Pulmonary artery endothelial cell (primary cell): ENCODE results near the gene UTP14A. TPM values are rescaled to one million over a fixed set of nuclear protein-coding genes. Genes with fewer than 3 reads are reported as not detected.
"Not testable (repeated sequence)": the region's sequence is repeated elsewhere in the genome, so short reads cannot be mapped to it uniquely, and the experiment has no call there.

ENCODE experiments used
- DNase-seq: peaks from one replicate; pipeline ENCODE4 v3.0.0-alpha.2; 2011; ENCODE audit warnings: low read depth, low spot score
- total RNA-seq: library from RNA; depleted of rRNA; stranded (reverse); fragments of >200 nt; gene quantifications from 2 replicates; pipeline ENCODE4 v1.2.3, GENCODE V29; 2014

Gene UTP14A, protein sequence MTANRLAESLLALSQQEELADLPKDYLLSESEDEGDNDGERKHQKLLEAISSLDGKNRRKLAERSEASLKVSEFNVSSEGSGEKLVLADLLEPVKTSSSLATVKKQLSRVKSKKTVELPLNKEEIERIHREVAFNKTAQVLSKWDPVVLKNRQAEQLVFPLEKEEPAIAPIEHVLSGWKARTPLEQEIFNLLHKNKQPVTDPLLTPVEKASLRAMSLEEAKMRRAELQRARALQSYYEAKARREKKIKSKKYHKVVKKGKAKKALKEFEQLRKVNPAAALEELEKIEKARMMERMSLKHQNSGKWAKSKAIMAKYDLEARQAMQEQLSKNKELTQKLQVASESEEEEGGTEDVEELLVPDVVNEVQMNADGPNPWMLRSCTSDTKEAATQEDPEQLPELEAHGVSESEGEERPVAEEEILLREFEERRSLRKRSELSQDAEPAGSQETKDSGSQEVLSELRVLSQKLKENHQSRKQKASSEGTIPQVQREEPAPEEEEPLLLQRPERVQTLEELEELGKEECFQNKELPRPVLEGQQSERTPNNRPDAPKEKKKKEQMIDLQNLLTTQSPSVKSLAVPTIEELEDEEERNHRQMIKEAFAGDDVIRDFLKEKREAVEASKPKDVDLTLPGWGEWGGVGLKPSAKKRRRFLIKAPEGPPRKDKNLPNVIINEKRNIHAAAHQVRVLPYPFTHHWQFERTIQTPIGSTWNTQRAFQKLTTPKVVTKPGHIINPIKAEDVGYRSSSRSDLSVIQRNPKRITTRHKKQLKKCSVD
- 23.5 and 30.0 TPM in 2 replicates for total RNA-seq

- peak; percentile 68 for DNase-seq
Observed at GRCh38 chrX:129905787-129906580, at the start of gene UTP14A. Gene UTP14A, plus strand, starts transcription at chrX:129906164. Its CDS starts 47 bp downstream, at chrX:129906211.

- not testable (repeated sequence) for DNase-seq
Observed at GRCh38 chrX:129859134-129859533, 46.8 kb upstream of the UTP14A start.

- DNase-seq: not testable (repeated sequence)
Observed at GRCh38 chrX:129866321-129866720, 39.6 kb upstream of the UTP14A start.

- DNase-seq: no peak
Observed at GRCh38 chrX:129872524-129872923, 33.4 kb upstream of the UTP14A start.

DNA sequence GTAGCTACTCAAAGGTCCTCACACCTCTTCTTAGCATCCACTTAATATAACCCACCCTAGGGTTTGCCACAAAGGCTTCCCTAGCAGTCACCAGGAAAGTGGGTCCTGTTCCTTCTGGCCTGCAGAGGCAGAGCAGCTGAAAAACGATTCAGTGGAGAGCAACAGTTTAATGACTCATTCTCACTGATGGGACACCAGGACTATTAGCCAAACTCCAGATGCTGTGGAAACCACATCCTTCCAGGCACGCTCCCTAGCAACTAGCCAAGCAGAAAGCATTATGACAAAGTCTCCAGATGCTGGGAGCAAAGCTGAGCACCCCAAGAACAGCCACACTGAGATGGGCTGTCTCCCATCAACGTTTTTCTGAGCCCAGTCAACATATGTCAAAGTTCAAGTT lies 30.3 kb upstream of the UTP14A start:
- no peak for DNase-seq

GRCh38 chrX:129876771-129877305 lies 29.1 kb upstream of the UTP14A start:
- DNase-seq: peak; percentile 13

DNA sequence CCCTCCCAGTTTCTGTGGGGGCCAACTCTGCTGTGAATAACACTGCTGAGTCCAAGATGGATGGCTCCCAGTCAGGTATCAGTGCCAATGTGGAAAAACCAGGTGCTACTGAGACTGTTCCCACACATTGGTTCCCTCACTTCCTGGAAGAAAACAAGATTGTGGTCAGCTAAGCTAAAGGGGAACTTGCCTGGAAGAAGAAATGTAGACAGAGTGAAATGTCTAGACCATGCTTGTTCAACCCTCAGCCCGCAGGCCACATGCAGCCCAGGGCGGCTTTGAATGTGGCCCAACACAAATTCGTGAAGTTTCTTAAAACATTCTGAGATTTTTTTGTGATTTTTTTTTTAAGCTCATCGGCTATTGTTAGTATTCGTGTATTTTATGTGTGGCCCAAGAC lies 28.6 kb upstream of the UTP14A start:
- DNase-seq: no peak

GRCh38 chrX:129900054-129900453 lies 5.9 kb upstream of the UTP14A start:
- DNase-seq: no peak

DNA sequence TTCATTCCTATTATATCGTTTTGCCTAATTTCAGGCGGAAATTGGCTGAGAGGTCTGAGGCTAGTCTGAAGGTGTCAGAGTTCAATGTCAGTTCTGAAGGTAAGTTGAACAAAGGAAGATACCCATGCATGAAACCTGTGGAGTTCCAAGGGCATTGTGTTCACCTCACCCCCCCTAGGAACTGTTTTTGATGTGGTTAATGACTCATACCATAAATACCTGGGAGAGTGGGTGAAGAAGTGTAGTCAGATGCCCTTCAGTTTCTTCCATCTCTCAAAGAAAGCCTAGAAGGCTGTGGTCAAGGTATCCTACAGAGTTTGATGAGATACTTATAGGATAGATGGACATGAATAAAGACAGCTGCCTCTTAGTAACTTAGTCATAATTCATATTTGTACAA lies 2.7 kb downstream of the UTP14A start:
- no peak for DNase-seq

DNA sequence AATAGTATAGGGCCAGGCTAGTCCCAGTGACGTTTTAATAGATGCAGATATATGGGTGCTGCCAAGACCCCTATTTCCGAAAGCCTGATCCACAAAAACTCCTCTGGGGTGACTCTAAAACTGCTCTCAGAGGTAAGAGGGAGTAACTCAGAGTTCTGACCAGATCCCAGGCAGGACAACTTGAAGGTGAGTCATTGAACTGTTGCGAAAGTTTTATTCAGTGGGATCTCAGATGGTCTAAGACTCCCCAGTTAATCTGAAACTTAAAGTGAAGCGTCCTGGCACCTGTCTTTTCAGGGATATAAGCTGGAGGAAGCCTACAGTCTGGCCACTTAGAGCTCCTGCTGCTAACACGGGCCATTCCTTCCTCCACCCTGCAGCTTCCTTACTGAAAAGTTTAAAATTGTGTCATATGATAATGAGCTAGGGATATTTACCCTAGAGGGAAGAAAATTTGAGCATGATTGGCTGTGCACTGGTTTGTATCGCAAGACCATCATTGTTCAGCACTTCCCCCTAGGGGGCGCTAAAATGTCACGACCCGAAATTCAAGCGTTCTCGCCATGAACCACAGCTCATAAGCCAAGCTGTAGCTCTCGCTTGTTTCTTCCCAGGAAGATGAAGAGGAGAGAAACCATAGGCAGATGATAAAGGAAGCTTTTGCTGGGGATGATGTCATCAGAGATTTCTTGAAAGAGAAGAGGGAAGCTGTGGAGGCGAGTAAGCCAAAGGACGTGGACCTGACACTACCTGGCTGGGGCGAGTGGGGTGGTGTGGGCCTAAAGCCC lies 19.5 kb downstream of the UTP14A start:
- DNase-seq: peak; percentile 43

DNA sequence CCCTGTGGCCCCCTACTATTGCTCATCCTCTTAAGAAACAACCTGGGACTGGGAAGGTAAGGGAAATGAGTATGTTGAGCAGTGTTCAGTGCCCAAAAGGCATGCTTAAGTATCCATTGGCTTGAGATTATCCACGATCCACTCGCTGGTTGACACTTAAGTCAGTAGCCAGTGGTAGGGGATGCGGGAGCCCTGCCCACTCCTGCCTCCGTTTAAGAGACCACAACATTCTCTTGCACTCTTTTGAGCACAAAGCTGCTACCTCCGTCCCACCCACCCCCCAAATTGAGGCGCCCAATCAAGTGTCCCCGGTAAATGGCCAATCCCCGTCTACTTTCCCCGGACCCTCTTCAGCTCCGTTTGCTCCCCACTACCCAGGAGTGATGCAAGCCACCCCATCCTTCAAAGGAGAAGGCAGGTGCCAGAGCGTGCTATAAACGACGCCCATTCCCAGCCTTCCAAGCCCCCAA lies 25.0 kb downstream of the UTP14A start:
- DNase-seq: no peak

GRCh38 chrX:129931411-129932015 lies 25.5 kb downstream of the UTP14A start:
- DNase-seq: peak; percentile 53

DNA sequence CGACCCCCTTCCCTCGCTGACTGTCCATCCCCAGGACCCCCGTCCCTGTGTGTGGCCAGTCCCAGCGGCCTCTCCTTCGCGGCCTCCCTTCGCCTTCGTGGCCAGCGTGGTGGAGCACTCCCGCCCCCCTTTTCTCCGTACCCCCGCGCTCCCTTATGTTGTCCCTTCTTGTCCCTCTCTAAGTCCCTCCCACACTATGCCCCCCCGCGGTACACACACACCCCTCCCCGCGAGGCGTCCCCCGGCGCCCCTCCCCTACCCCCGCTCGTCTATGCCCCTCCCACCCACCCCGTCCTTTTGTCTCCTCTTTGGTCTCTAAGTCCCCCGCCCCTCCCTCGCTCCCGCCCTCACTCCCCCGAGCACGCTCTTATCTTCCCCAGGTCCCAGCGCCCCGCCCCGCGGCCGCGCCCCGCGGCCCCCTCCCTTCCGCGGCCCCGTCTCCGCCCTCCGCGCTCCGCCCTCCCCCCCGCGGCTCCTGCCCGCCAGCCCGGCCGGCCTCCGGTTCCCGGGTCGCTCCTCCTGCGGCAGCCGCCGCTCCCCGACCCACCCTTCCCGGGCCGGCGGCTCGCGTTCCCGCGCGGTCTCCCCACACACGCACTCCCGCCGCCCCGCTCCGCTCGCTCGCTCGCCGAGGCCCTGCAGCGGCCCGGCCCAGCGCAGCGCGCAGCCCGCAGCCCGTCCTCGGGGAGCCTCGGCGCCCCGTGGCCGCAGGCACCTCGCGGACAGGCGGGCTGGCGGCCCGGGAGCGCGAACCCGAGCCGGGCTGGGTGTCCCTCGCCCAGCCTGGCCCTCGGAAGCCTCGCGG lies 26.3 kb downstream of the UTP14A start:
- DNase-seq: peak; percentile 67

DNA sequence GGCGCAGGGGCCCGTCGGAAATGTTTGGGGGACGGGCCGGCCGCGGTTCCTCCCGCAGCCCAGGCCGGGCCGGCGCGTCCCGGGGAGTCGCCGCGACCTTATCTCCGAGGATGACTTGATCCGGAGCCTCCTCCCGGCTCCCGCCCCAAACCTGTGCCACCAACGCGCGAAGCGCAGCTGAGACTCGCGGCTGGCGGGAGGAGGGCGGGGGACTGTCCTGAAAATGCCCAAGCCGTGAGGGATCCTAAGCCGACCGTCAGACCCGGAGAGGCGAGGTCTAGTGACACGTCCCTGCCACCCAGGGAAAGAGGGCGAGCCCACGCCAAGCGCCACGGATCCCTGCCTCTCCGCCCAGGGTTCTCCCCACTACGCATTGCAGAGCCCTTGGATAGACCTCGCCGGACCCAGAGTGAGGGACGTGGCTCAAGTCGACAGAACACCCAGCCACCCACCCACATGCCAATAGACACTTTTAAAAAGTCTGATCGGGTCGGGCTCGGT lies 26.9 kb downstream of the UTP14A start:
- DNase-seq: no peak

GRCh38 chrX:129933700-129934099 lies 27.7 kb downstream of the UTP14A start:
- DNase-seq: no peak

- DNase-seq: no peak
Observed at GRCh38 chrX:129934461-129934860, 28.5 kb downstream of the UTP14A start.

DNA sequence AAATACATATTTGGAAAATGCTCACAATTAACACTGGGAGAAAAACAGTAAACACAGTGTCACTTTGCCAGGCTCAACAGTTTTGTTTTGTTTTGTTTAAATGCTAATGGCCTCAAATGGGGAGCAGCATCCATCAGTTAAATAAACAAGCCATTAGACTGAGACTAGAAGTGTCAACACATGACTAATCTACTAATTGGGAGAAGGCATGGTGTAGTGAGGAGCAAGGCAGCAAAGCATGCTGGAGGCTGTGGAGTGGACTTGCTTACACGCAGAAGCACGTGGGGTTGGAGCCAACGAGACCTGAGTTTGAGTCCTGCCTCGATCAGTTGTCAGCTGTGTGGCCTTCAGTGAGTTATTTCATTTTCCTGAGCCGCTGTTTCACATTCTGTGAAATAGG lies 29.0 kb downstream of the UTP14A start:
- DNase-seq: no peak

DNA sequence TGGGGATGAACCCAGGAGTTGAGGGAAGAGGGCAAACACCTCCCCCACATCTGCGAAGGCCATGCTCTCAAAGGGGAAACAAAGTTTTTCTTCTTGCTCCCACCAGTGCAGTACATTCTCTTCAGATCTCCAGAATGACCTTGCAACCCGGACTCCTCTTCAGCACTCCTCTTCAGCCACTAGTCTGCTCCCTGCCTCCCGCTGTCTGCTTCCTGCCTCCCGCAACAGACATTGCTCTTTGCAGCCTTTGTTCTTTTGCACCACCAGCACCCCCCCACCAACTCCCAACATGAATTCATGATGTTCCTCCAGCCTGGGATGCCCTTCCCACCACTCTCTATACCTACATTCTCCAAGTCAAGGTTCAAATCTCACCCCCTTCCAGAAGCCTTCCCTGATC lies 32.1 kb downstream of the UTP14A start:
- no peak for DNase-seq

DNA sequence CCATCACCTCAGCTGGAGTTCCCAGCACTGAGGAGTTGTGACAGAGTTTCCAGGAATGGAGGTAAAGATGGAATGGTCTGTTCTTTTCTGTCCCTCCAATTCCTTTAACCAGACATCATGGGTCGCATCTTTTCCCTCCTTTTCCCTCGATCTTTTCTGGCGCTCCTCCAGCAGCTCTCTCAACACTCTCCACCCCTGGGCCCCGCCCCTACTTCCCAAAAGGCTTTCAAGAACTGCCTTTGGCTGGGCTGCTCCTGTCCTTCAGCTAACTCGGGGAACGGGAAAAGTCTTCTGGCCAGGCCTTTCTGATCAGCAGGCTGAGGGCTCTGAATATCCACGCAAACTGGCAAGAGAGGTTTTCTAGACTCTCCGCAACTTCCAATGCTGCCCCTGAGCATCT lies 34.0 kb downstream of the UTP14A start:
- DNase-seq: no peak
